HepG2 (cell line): Measurements from ENCODE around the gene CHST4. TPM values are rescaled to one million over a fixed set of nuclear protein-coding genes. Genes with fewer than 3 reads are reported as not detected.

ENCODE experiments used
- ARID2 ChIP-seq: sonication (generic); formaldehyde crosslinking; IDR thresholded peaks from 2 replicates; pipeline ENCODE4 v1.8.1; 2022; ENCODE audit warnings: mild to moderate bottlenecking, missing genetic modification reagents, borderline replicate concordance
- CREB3 ChIP-seq: sonication (generic); formaldehyde crosslinking; IDR thresholded peaks from 2 replicates; pipeline ENCODE4 v1.5.0; 2020; ENCODE audit warnings: missing genetic modification reagents
- ELF3 ChIP-seq: IDR thresholded peaks from 2 replicates; pipeline ENCODE4 v1.6.1; 2016; ENCODE audit warnings: missing genetic modification reagents, missing compliant biosample characterization
- ERF ChIP-seq: IDR thresholded peaks from 2 replicates; pipeline ENCODE4 v1.6.1; 2018; ENCODE audit warnings: missing biosample characterization, missing genetic modification reagents
- GATA4 ChIP-seq: sonication (generic); IDR thresholded peaks from 2 replicates; pipeline ENCODE4 v1.6.1; 2016; ENCODE audit warnings: antibody characterized with exemption, low read depth, borderline replicate concordance
- HNRNPK ChIP-seq: fragments of 200-400 bp; formaldehyde crosslinking; IDR thresholded peaks from 2 replicates; pipeline ENCODE4 v1.6.1; 2018; ENCODE audit warnings: low read length, low read depth, moderate library complexity, mild to moderate bottlenecking; ENCODE audit not compliant: poor library complexity, severe bottlenecking
- ONECUT2 ChIP-seq: sonication (generic); formaldehyde crosslinking; IDR thresholded peaks from 2 replicates; pipeline ENCODE4 v1.4.0; 2020; ENCODE audit warnings: missing genetic modification reagents
- SNAPC4 ChIP-seq: sonication (generic); formaldehyde crosslinking; IDR thresholded peaks from 2 replicates; pipeline ENCODE4 v1.4.0; 2020; ENCODE audit warnings: mild to moderate bottlenecking, missing genetic modification reagents
- XRCC5 ChIP-seq: fragments of 200-400 bp; formaldehyde crosslinking; optimal IDR thresholded peaks from 2 replicates; pipeline ENCODE3; 2017; ENCODE audit warnings: mild to moderate bottlenecking, low read length
- ZBTB39 ChIP-seq: sonication (generic); formaldehyde crosslinking; IDR thresholded peaks from 2 replicates; pipeline ENCODE4 v1.5.0; 2020; ENCODE audit warnings: missing genetic modification reagents
- ZNF484 ChIP-seq: sonication (generic); formaldehyde crosslinking; IDR thresholded peaks from 2 replicates; pipeline ENCODE4 v1.5.1; 2020; ENCODE audit warnings: mild to moderate bottlenecking, low read depth, missing genetic modification reagents, borderline replicate concordance
- ZNF512 ChIP-seq: sonication (generic); formaldehyde crosslinking; IDR thresholded peaks from 2 replicates; pipeline ENCODE4 v1.4.0; 2020; ENCODE audit warnings: mild to moderate bottlenecking, missing genetic modification reagents
- ZNF574 ChIP-seq: sonication (generic); formaldehyde crosslinking; IDR thresholded peaks from 2 replicates; pipeline ENCODE4 v1.4.0; 2020; ENCODE audit warnings: missing genetic modification reagents
- ZNF670 ChIP-seq: sonication (generic); formaldehyde crosslinking; IDR thresholded peaks from 2 replicates; pipeline ENCODE4 v1.8.0; 2022; ENCODE audit warnings: mild to moderate bottlenecking, missing genetic modification reagents, borderline replicate concordance
- polyA plus RNA-seq, 8 experiments: library from polyadenylated mRNA; depleted of rRNA in 3 of 8; stranded (reverse) in 7 of 8; unstranded in 1 of 8; fragments of >200 nt; fragmentation: Illumina TruSeq in 4 of 8; extraction: Trizol in 4 of 8; gene quantifications; 2 replicates each; pipeline versions ENCODE4 v1.2.1 to v1.2.3, GENCODE V29; 2011 to 2016; ENCODE audit warnings: low read depth in 4 of 8, missing spikeins in 1 of 8, mixed read lengths in 1 of 8; ENCODE audit not compliant: insufficient read depth in 1 of 8
- total RNA-seq, 5 experiments: library from RNA; depleted of rRNA; stranded (reverse); fragments of >200 nt; fragmentation: Illumina TruSeq; extraction: Trizol; gene quantifications; 2 replicates each; pipeline ENCODE4 v1.2.3, GENCODE V29; 2016; ENCODE audit warnings: low read depth in 1 of 5

The CHST4 gene
- total and polyA plus RNA-seq, 2 of the 13 experiments (the other 11 are each of a cell fraction or from before 2014, with no cell fraction given) = not detected

GRCh38 chr16:71479420-71479819, 46.8 kb upstream of the CHST4 start (continued):
- TF ChIP-seq ZNF512 (CRISPR knock-in tag) = no peak
- no peak for TF ChIP-seq ZBTB39 (CRISPR knock-in tag)
- no peak for TF ChIP-seq ZNF670 (CRISPR knock-in tag)
- TF ChIP-seq GATA4 = no peak
- no peak for TF ChIP-seq ZNF484 (CRISPR knock-in tag)
- TF ChIP-seq HNRNPK = no peak
- TF ChIP-seq XRCC5 = peak; percentile 60
- TF ChIP-seq ARID2 (CRISPR knock-in tag) = no peak
- no peak for TF ChIP-seq ELF3 (CRISPR knock-in tag)
- peak; percentile 66 for TF ChIP-seq ZNF574 (CRISPR knock-in tag)
- no peak for TF ChIP-seq ERF (CRISPR knock-in tag)
- TF ChIP-seq ONECUT2 (CRISPR knock-in tag) = no peak
- no peak for TF ChIP-seq CREB3 (CRISPR knock-in tag)
- no peak for TF ChIP-seq SNAPC4
